ENCODE results near the gene UBL5.

The UBL5 gene

GRCh38 chr19:9857076-9857721 is 29.5 kb downstream of the UBL5 start:
- DNase-seq = no peak

GRCh38 chr19:9857920-9858746 is 30.4 kb downstream of the UBL5 start:
- no peak for DNase-seq

- DNase-seq = no peak
Measured at GRCh38 chr19:9858766-9859165, 31.0 kb downstream of the UBL5 start.

- DNase-seq = no peak
Measured at GRCh38 chr19:9860407-9860806, 32.7 kb downstream of the UBL5 start.

- DNase-seq = no peak
Measured at GRCh38 chr19:9861503-9861902, 33.8 kb downstream of the UBL5 start.

GRCh38 chr19:9862938-9863337 is 35.2 kb downstream of the UBL5 start:
- DNase-seq = no peak

- DNase-seq = no peak
Measured at GRCh38 chr19:9863759-9864158, 36.0 kb downstream of the UBL5 start.

GRCh38 chr19:9865732-9866501 is 38.2 kb downstream of the UBL5 start:
- DNase-seq = no peak

GRCh38 chr19:9868983-9869617 is 41.4 kb downstream of the UBL5 start:
- DNase-seq = no peak

- no peak for DNase-seq
Measured at GRCh38 chr19:9871626-9872338, 44.1 kb downstream of the UBL5 start.

GRCh38 chr19:9872618-9873242 is 45.0 kb downstream of the UBL5 start:
- DNase-seq = no peak

- DNase-seq = no peak
Measured at GRCh38 chr19:9875031-9875627, 47.4 kb downstream of the UBL5 start.

GRCh38 chr19:9875796-9876195 is 48.1 kb downstream of the UBL5 start:
- no peak for DNase-seq

GRCh38 chr19:9877780-9878510 is 50.2 kb downstream of the UBL5 start:
- no peak for DNase-seq

- DNase-seq = no peak
Measured at GRCh38 chr19:9878511-9879196, 50.9 kb downstream of the UBL5 start.

Measured in NCI-H1105 (cell line).